Neural crest cell (in vitro differentiated cells): ENCODE data around the gene PFDN4. TPM values are rescaled to one million over a fixed set of nuclear protein-coding genes. Genes with fewer than 3 reads are reported as not detected.
A peak's percentile ranks its signal among the peaks of the same experiment; 100 is the strongest.

Experiments used
- DNase-seq: peaks from one replicate; pipeline ENCODE4 v3.0.0; 2021; ENCODE audit warnings: low read depth, mixed read lengths, low spot score
- H3K27ac Mint-ChIP-seq: one replicate; pipeline ENCODE4 v1.8.0; 2021; ENCODE audit warnings: mild to moderate bottlenecking, mixed read lengths; ENCODE audit not compliant: unreplicated experiment
- H3K27me3 Mint-ChIP-seq: 2 replicates; pipeline ENCODE4 v1.8.0; 2021; ENCODE audit warnings: low read depth, mild to moderate bottlenecking, mixed read lengths
- H3K36me3 Mint-ChIP-seq: 2 replicates; pipeline ENCODE4 v1.8.0; 2021; ENCODE audit warnings: low read depth, mild to moderate bottlenecking, mixed read lengths
- H3K4me1 Mint-ChIP-seq: 2 replicates; pipeline ENCODE4 v1.8.0; 2021; ENCODE audit warnings: mixed read lengths
- H3K4me3 Mint-ChIP-seq: one replicate; pipeline ENCODE4 v1.8.0; 2021; ENCODE audit warnings: mild to moderate bottlenecking, mixed read lengths
- H3K9me3 Mint-ChIP-seq: 2 replicates; pipeline ENCODE4 v1.8.0; 2021; ENCODE audit warnings: mixed read lengths
- CTCF ChIP-seq: fragments of 200-600 bp; sonication (generic); conservative IDR thresholded peaks from 2 replicates; pipeline ENCODE4 v1.5.0; 2021; ENCODE audit warnings: antibody characterized with exemption, mild to moderate bottlenecking
- total RNA-seq: library from RNA; stranded (reverse); gene quantifications from 2 replicates; pipeline ENCODE4 v1.2.1, GENCODE V29; 2021

PFDN4 gene
- total RNA-seq, 1 donor from 2014 or later = 34.7 TPM

GRCh38 chr20:54205450-54205849, 2.4 kb upstream of the PFDN4 start:
- Mint-ChIP-seq H3K4me3 (peak overlapping the region; percentile 66), H3K27me3 (peaks cover 2% of the 10 kb centered on the region), H3K36me3 (no peaks in the 10 kb centered on the region), H3K9me3 (no peaks in the 10 kb centered on the region), H3K4me1 (peaks cover 23% of the 10 kb centered on the region), H3K27ac (no peak overlapping the region)
- TF ChIP-seq CTCF = no peak
- no peak for DNase-seq

DNA sequence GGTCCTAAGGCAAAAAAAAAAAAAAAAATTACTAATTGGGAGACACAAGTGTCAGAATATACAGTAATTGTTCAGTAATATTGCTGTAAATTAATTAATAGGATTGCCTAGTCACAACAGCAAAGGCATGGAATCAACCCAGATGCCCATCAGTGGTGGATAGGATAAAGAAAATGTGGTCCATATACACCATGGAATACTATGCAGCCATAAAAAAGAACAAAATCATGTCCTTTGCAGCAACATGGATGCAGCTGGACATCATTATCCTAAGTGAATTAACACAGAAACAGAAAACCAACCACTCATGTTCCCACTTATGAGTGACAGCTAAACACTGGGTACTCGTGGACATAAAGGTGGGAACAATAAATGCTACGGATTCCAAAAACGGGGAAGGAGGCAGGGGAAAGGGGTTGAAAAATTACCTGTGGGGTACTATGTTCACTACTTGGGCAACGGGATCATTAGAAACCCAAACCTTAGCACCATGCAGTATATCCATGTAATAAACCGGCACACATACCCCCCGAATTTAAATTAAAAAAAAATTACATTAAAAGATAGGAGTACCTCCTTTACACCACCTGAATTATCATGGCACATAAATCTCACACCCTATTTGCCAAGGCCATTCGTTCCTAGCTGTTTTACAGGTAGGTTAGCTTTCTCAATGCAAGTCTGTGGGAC, 689 bp upstream of the PFDN4 start:
- Mint-ChIP-seq H3K9me3 (no peaks in the 10 kb centered on the region), H3K4me3 (peak overlapping the region; percentile 95), H3K36me3 (peaks cover 5% of the 10 kb centered on the region), H3K27me3 (no peaks in the 10 kb centered on the region), H3K27ac (peak overlapping the region; percentile 100), H3K4me1 (peaks cover 28% of the 10 kb centered on the region)
- TF ChIP-seq CTCF = no peak
- DNase-seq = no peak

- Mint-ChIP-seq H3K27me3 (no peaks in the 10 kb centered on the region), H3K9me3 (no peaks in the 10 kb centered on the region), H3K4me3 (peak overlapping the region; percentile 87), H3K27ac (peak overlapping the region; percentile 85), H3K36me3 (peaks cover 5% of the 10 kb centered on the region), H3K4me1 (peaks cover 28% of the 10 kb centered on the region)
- DNase-seq = no peak
- no peak for TF ChIP-seq CTCF
These were observed 775 bp downstream of the PFDN4 start for GRCh38 chr20:54208548-54209176.

GRCh38 chr20:54209216-54209813, 1.4 kb downstream of the PFDN4 start:
- Mint-ChIP-seq H3K36me3 (peaks cover 5% of the 10 kb centered on the region), H3K27me3 (no peaks in the 10 kb centered on the region), H3K4me1 (peaks cover 28% of the 10 kb centered on the region), H3K27ac (no peak overlapping the region), H3K9me3 (no peaks in the 10 kb centered on the region), H3K4me3 (peak overlapping the region; percentile 87)
- no peak for TF ChIP-seq CTCF
- no peak for DNase-seq

GRCh38 chr20:54212226-54212625, 4.3 kb downstream of the PFDN4 start:
- H3K4me1 Mint-ChIP-seq = peaks cover 28% of the 10 kb centered on the region
- H3K4me3 Mint-ChIP-seq = no peak overlapping the region
- no peak for DNase-seq
- no peak overlapping the region for H3K27ac Mint-ChIP-seq
- no peaks in the 10 kb centered on the region for H3K27me3 Mint-ChIP-seq
- peaks cover 13% of the 10 kb centered on the region for H3K36me3 Mint-ChIP-seq
- H3K9me3 Mint-ChIP-seq = no peaks in the 10 kb centered on the region
- TF ChIP-seq CTCF = no peak
